ENCODE results near the gene RTEL1. TPM values are rescaled to one million over a fixed set of nuclear protein-coding genes. Genes with fewer than 3 reads are reported as not detected.
A peak's percentile ranks its signal among the peaks of the same experiment; 100 is the strongest.

Gene RTEL1
- total RNA-seq, 1 experiment from 2014 or later, result 58.0 TPM

GRCh38 chr20:63627751-63628245 is 30.3 kb upstream of the RTEL1 start:
- Histone ChIP-seq H3K9me3 (ENCODE audit: control insufficient read depth in 1 of 2, insufficient read depth in 1 of 2, low read depth in 1 of 2, low read length in 2 of 2) (no peaks in the 10 kb centered on the region), H3K4me2 (ENCODE audit: low read length) (peak overlapping the region; percentile 97), H3K36me3 (ENCODE audit: control insufficient read depth in 1 of 2, insufficient read depth in 2 of 2, low read length in 2 of 2) (0 out of 4 replicates have a peak, but pooled peaks cover 2 to 3% of the 10 kb centered on the region in 2 experiments), H3K4me3 (replicated peaks in 1 of 2; ENCODE audit: low read depth in 1 of 2, low read length in 2 of 2) (peak overlapping the region; percentile 88 to 96), H4K20me1 (ENCODE audit: insufficient read depth) (no peaks in the 10 kb centered on the region), H3K9ac (ENCODE audit: low read length) (peak overlapping the region; percentile 95), H3K27ac (ENCODE audit: low read depth, low read length) (peak overlapping the region; percentile 98), H3K4me1 (ENCODE audit: control insufficient read depth in 1 of 2, insufficient read depth in 2 of 2, low read length in 2 of 2) (peaks cover 8 to 22% of the 10 kb centered on the region in 2 experiments), H3K9me2 (ENCODE audit: insufficient read depth) (no peaks in the 10 kb centered on the region), H2AFZ (ENCODE audit: low read depth, low read length, poor library complexity, severe bottlenecking) (no peak overlapping the region), H3K79me2 (ENCODE audit: insufficient read depth, low read length) (peaks cover 43% of the 10 kb centered on the region), H3K27me3 (ENCODE audit: insufficient read depth, low read length) (no peaks in the 10 kb centered on the region)
- ChIA-PET POLR2A (interaction anchor here (1.3 kb wide), 1 partner anchor 15 kb away, joined by 6 read pairs; no protein-coding TSS in a partner anchor), CTCF (interaction anchor here (1.0 kb wide), 1 partner anchor 14 kb away, joined by 6 read pairs; no protein-coding TSS in a partner anchor), RAD21 (ENCODE audit: low non-redundant PET in 1 of 2, low total read pairs in 2 of 2, uncharacterized antibody in 2 of 2, unreplicated experiment in 2 of 2) (interaction anchor here in 1 of 2 experiments (0.7 kb wide), 2 partner anchors 55 to 86 kb away, joined by 4 read pairs; no protein-coding TSS in a partner anchor)
- no peak for DNase-seq (ENCODE audit: low read depth, low spot score)
- intact Hi-C loops (cut with micrococcal nuclease), result loop anchor here (1.0 to 10.0 kb wide), 4 partner anchors 31 to 90 kb away; partner anchors contain the start of genes HELZ2, PTK6 and RTEL1
- no TSS peak for BruUV-seq (replicated peaks)
- TF ChIP-seq JUND (IDR thresholded peaks at IDR 0.05) (no peak), EZH2 (IDR thresholded peaks at IDR 0.05) (no peak), ZFX (IDR thresholded peaks at IDR 0.05) (no peak), TCF7L2 (IDR thresholded peaks at IDR 0.05; ENCODE audit: borderline replicate concordance, extremely low read depth, insufficient read depth, insufficient read length) (no peak), SIN3A (IDR thresholded peaks at IDR 0.05; ENCODE audit: low read depth) (no peak), SRF (IDR thresholded peaks at IDR 0.05; ENCODE audit: low read depth) (no peak), ZBTB33 (IDR thresholded peaks at IDR 0.05; ENCODE audit: extremely low read depth, insufficient replicate concordance, low read length) (no peak), FOSL1 (IDR thresholded peaks at IDR 0.05; ENCODE audit: low read depth) (no peak), CEBPB (IDR thresholded peaks at IDR 0.05; ENCODE audit: low read depth) (no peak), POLR2A (IDR thresholded peaks at IDR 0.05; ENCODE audit: borderline replicate concordance, extremely low read depth, insufficient read depth, insufficient read length) (no peak), CTCF (IDR thresholded peaks at IDR 0.05 in 2 of 3, conservative IDR thresholded peaks at IDR 0.05 in 1 of 3; ENCODE audit: borderline replicate concordance in 1 of 3, insufficient read depth in 1 of 3, low read depth in 2 of 3, low read length in 2 of 3) (no peak), ZNF274 (IDR thresholded peaks at IDR 0.05; ENCODE audit: low read depth, low read length) (no peak)
- peak; percentile 25 for ATAC-seq

Data from HCT116 (cell line).